CD4-positive, alpha-beta T cell treated with Interleukin-15 for 4 hours (primary cell): ENCODE data around the gene ULK4.
"Not testable (repeated sequence)": the region's sequence is repeated elsewhere in the genome, so short reads cannot be mapped to it uniquely, and the experiment has no call there.

Experiments
- DNase-seq: peaks from one replicate; pipeline ENCODE4 v3.0.0-alpha.2; 2020; ENCODE audit warnings: low spot score

The ULK4 gene

GRCh38 chr3:41307065-41307464 lies 654.8 kb downstream of the ULK4 start:
- DNase-seq: no peak

- no peak for DNase-seq
These were observed 657.3 kb downstream of the ULK4 start for GRCh38 chr3:41304593-41304992.

DNA sequence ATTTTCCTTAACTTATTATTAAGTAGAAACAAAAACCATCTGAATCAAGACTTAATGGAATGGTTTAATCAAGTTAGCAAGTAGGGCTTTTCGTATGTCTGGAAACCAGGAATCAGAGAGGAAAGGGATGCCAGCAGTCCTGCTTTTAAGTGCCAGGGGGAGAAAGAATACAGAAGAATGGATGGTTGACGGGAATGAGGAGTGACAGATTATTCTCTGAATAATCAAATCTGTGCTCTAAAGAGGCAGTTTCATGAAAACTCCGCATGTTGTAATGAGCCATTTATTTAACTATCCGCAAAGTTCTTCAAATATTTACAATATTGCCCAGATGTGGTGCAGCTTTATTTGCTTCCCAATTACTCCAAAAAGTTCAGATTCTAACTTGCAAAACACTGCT lies 659.6 kb downstream of the ULK4 start:
- DNase-seq: no peak

DNA sequence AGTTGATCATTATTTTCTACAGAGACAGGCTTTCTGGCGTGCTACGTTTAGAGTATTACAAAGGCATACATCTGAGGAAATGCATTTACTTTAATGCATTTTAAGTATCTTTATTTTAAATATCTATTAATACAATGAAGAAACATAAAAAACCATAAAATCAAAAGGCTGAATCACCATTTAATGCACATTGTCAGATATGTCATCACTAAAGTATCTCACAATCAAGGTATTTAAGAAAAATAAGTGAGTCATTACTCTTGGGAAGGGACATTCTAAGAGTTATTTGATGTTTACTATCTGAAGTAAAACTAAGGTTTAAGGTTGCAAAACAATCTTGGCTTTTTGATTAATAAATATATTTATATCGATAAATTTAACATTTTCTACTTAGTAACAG lies 660.4 kb downstream of the ULK4 start:
- no peak for DNase-seq

GRCh38 chr3:41299036-41299435 lies 662.9 kb downstream of the ULK4 start:
- no peak for DNase-seq

- DNase-seq: no peak
These were observed 664.2 kb downstream of the ULK4 start for GRCh38 chr3:41297750-41298149.

DNA sequence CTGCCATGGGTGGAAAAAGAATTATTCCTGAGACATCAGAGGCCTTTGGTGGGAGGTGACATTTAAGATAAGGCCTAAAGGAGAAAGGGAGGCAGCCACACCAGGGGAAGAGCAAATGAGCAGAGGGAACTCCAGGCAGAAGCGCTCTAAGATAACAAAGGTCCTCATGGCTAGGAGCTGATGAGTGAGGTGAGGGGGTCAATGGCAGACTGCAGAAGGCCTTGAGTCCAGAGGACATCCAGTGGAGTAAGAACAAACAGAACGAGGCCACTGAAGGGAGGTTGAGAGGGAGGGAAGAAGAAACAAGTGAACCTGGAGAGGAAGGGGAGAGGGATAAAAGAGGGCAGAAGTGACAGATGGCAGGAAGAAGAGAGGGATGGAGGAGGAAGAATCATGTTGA lies 665.3 kb downstream of the ULK4 start:
- DNase-seq: no peak

DNA sequence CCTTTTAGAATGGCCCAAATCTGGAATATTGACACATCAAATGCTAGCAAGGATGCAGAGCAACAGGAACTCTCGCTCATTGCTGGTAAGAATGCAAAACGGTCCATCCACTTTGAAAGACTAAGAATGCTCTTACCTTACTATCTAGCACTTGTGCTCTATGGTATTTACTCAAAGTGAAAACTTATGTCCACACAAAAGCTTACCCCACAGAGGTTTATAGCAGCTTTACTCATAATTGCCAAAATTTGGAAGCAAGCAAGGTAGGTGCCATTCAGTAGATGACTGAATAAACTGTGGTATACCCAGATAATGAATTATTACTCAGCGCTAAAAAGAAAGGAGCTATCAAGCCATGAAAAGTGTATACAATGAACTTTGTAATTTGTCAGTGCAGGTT lies 666.2 kb downstream of the ULK4 start:
- no peak for DNase-seq

GRCh38 chr3:41293169-41293681 lies 668.7 kb downstream of the ULK4 start:
- no peak for DNase-seq

DNA sequence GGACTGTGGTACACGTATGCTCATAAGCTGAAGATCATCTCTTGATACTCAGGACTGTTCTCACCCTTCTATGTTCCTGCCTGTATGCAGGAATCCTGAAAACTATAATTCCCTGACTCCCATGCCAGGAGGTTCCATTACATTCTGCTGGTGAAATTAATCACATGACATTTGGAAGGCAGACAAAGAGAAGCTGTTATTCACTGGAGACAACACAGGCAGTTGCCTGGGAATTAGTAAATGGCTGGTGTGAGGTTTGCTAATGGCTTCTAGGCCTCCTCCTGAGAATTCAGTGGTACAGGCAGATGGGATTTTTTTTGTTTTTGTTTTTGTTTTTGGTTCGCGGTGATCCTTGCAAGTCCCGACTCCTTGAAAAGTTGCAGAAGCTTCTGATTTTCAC lies 671.2 kb downstream of the ULK4 start:
- no peak for DNase-seq

GRCh38 chr3:41290306-41290705 lies 671.6 kb downstream of the ULK4 start:
- DNase-seq: no peak

GRCh38 chr3:41288785-41289184 lies 673.1 kb downstream of the ULK4 start:
- DNase-seq: no peak

GRCh38 chr3:41286305-41286704 lies 675.6 kb downstream of the ULK4 start:
- no peak for DNase-seq

- not testable (repeated sequence) for DNase-seq
These were observed 677.0 kb downstream of the ULK4 start for GRCh38 chr3:41284934-41285333.

- DNase-seq: no peak
These were observed 684.0 kb downstream of the ULK4 start for GRCh38 chr3:41277790-41278465.

DNA sequence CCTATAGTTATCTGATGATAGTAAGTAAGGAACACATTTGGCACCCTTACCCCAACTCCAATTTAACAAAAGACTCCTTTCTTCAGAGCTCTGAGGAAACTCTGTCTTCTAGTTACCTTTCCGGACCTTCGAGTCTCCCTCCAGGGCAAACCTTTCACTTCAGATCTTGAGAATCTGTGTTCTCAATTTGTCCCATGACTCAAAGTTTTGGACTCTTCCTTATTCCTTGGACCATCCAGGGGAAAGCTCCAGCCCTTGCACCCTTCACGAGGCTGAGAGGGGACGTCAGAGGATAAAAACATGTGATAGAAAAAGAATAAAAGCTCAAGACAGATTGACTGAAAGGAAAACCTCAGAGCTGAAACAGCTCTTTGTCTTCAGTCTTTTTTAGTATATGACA lies 685.7 kb downstream of the ULK4 start:
- DNase-seq: no peak

DNA sequence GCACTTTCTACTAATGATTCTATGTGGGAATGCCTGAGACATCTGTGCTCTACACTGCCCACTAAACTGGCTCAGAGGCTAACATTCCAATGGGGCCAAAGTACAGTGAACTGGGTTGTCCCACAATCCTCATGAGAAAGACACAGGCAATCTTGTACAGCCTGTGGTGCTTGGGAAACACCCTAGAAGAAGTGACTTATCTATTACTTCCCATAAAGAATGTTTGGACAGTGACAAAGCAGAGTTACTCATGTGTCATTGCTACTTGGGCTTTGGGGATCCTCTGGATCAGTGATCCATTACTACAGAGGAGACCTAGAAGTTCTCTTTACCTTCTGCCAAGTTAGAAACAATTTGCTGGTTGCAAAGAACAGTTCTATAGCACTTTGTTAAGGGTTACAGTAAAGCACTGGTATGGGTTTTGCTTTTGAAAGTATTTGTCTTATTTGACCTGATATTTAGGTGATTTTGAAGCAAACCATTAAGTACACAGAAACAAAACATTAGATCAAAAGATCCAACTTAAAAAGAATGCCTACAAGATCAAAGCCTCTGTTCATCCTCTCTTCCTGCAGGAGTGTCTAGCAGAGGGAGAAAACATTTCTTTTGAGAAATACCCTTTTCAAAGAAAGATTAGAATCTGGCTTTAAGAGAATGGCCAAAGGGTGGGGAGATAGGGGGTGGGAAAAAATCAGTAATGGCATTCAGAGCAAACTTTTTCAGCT lies 686.8 kb downstream of the ULK4 start:
- no peak for DNase-seq

DNA sequence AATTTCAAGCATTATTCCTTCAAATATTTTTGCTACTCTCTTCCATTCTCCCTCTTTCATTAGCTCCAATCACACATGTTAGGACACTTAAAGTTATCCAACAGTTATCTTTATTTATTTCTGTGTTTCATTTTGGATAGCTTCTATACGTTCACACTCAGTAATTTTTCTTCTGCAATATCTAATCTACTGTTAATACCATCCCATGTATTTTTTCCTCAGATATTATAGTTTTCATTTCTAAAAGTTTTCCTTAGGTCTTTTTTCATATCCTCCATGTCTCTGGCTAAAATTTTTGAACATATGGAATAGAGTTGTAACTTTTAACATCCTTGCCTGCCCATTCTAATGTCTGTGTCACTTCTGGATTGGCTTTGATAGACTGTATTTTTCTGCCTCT lies 689.2 kb downstream of the ULK4 start:
- no peak for DNase-seq

DNA sequence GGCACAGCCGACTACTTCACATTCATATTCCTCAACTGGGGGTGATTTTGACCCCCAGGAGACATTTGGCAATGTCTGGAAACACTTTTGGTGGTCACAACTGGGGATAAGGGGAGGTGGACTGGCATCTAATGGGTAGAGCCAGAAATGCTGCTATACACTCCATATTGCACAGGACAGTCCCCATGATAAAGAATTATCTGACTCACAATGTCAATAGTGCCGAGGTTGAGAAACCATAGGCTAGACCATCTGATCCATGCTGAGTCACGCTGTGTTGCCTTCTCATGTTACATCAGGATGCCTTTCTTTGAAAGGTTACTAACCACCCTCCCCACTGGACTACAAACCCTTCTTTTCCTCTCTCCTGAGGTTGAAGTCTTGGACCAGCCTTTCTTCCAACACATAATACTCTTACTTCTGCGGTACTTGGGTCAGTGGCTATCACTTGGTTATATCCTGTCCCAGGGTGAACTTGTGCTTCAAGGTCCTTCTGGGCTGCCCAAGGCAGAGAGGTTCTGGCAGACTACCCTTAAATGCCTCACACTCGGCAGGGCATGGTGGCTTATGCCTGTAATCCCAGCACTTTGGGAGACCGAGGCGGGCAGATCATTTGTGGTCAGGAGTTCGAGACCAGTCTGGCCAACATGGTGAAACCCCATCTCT lies 693.8 kb downstream of the ULK4 start:
- no peak for DNase-seq

- no peak for DNase-seq
These were observed 696.1 kb downstream of the ULK4 start for GRCh38 chr3:41265823-41266273.

GRCh38 chr3:41265011-41265545 lies 696.8 kb downstream of the ULK4 start:
- DNase-seq: no peak

GRCh38 chr3:41260063-41260450 lies 701.8 kb downstream of the ULK4 start:
- no peak for DNase-seq
